ENCODE measurements around the gene ADK. TPM values are rescaled to one million over a fixed set of nuclear protein-coding genes. Genes with fewer than 3 reads are reported as not detected.

ADK gene
- total and polyA plus RNA-seq, 2 donors (not counting 1 experiment from before 2014, with no cell fraction given), result 25.3 to 47.8 TPM

DNA sequence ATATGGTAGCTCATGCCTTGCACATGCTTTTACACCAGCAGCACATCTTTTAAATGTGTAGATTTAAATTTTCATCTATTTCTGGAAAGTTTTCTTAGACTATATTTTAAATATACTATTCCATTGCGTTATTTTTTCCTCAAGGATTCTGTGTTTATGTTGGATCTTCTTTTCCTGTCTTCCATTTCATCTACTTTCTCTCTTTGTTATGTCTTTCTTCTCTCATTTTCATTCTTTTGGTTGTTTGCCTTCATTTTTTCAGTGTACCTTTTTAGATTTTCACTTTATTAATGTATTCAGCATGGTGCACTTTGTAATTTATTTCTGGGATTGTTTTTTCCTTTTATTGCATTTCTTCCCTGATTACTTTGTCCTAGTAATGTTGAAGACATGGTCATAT, 329.8 kb downstream of the ADK start:
- no peaks in the 10 kb centered on the region for H3K4me1 ChIP-seq (ENCODE audit: control insufficient read depth, extremely low read depth, insufficient read depth, low read length)
- DNase-seq (ENCODE audit: low read depth in 2 of 2), result no peak
- H2AFZ ChIP-seq (ENCODE audit: low read length), result no peak overlapping the region
- H3K4me3 ChIP-seq (replicated peaks in 1 of 4; ENCODE audit: control extremely low read depth in 1 of 4, insufficient read depth in 1 of 4, low read depth in 3 of 4, low read length in 4 of 4), result no peak overlapping the region
- H3K9ac ChIP-seq (ENCODE audit: insufficient read depth, low read length), result no peak overlapping the region
- no peaks in the 10 kb centered on the region for H3K9me3 ChIP-seq (ENCODE audit: control insufficient read depth, insufficient read depth, low read depth, low read length)
- no peaks in the 10 kb centered on the region for H3K36me3 ChIP-seq (ENCODE audit: control insufficient read depth, insufficient read depth, low read length)
- no peak overlapping the region for H3K27ac ChIP-seq (ENCODE audit: insufficient read depth, low read length)
- no peaks in the 10 kb centered on the region for H3K79me2 ChIP-seq (ENCODE audit: control insufficient read depth, insufficient read depth, low read length)
- H4K20me1 ChIP-seq (ENCODE audit: control insufficient read depth, extremely low read depth, insufficient read depth, low read length), result no peaks in the 10 kb centered on the region
- no peaks in the 10 kb centered on the region for H3K27me3 ChIP-seq (ENCODE audit: control insufficient read depth, insufficient read depth, low read length)
- no peak for TF ChIP-seq EZH2 (IDR thresholded peaks at IDR 0.05; ENCODE audit: low read length, missing control alignments)
- no peak overlapping the region for H3K4me2 ChIP-seq (ENCODE audit: extremely low read depth, insufficient read depth, low read length)

DNA sequence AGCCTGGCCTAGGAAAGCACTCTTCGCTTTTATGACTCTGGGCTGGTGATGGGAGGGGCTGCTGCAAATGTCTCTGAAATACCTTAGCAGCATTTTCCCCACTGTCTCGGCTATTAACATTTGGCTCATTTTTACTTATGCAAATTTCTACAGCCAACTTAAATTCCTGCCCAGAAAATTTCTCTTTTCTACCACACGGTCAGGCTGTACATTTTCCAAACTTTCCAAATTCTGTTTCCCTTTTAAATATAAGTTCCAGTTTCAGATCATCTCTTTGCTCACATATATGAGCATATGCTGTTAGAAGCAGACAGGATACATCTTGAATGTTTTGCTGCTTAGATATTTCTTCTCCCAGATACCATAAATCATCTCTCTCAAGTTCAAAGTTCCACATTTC, 332.3 kb downstream of the ADK start:
- DNase-seq (ENCODE audit: low read depth in 2 of 2), result no peak
- Histone ChIP-seq H3K4me2 (ENCODE audit: extremely low read depth, insufficient read depth, low read length) (no peak overlapping the region), H3K27ac (ENCODE audit: insufficient read depth, low read length) (no peak overlapping the region), H4K20me1 (ENCODE audit: control insufficient read depth, extremely low read depth, insufficient read depth, low read length) (no peaks in the 10 kb centered on the region), H2AFZ (ENCODE audit: low read length) (no peak overlapping the region), H3K36me3 (ENCODE audit: control insufficient read depth, insufficient read depth, low read length) (no peaks in the 10 kb centered on the region), H3K4me3 (replicated peaks in 1 of 4; ENCODE audit: control extremely low read depth in 1 of 4, insufficient read depth in 1 of 4, low read depth in 3 of 4, low read length in 4 of 4) (no peak overlapping the region), H3K9me3 (ENCODE audit: control insufficient read depth, insufficient read depth, low read depth, low read length) (no peaks in the 10 kb centered on the region), H3K4me1 (ENCODE audit: control insufficient read depth, extremely low read depth, insufficient read depth, low read length) (no peaks in the 10 kb centered on the region), H3K79me2 (ENCODE audit: control insufficient read depth, insufficient read depth, low read length) (no peaks in the 10 kb centered on the region), H3K27me3 (ENCODE audit: control insufficient read depth, insufficient read depth, low read length) (no peaks in the 10 kb centered on the region), H3K9ac (ENCODE audit: insufficient read depth, low read length) (no peak overlapping the region)
- no peak for TF ChIP-seq EZH2 (IDR thresholded peaks at IDR 0.05; ENCODE audit: low read length, missing control alignments)
- TF ChIP-seq, protein P1, sequence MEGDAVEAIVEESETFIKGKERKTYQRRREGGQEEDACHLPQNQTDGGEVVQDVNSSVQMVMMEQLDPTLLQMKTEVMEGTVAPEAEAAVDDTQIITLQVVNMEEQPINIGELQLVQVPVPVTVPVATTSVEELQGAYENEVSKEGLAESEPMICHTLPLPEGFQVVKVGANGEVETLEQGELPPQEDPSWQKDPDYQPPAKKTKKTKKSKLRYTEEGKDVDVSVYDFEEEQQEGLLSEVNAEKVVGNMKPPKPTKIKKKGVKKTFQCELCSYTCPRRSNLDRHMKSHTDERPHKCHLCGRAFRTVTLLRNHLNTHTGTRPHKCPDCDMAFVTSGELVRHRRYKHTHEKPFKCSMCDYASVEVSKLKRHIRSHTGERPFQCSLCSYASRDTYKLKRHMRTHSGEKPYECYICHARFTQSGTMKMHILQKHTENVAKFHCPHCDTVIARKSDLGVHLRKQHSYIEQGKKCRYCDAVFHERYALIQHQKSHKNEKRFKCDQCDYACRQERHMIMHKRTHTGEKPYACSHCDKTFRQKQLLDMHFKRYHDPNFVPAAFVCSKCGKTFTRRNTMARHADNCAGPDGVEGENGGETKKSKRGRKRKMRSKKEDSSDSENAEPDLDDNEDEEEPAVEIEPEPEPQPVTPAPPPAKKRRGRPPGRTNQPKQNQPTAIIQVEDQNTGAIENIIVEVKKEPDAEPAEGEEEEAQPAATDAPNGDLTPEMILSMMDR (conservative IDR thresholded peaks at IDR 0.05 in 1 of 2, IDR thresholded peaks at IDR 0.05 in 1 of 2; ENCODE audit: low read depth in 1 of 2, low read length in 2 of 2), result no peak

DNA sequence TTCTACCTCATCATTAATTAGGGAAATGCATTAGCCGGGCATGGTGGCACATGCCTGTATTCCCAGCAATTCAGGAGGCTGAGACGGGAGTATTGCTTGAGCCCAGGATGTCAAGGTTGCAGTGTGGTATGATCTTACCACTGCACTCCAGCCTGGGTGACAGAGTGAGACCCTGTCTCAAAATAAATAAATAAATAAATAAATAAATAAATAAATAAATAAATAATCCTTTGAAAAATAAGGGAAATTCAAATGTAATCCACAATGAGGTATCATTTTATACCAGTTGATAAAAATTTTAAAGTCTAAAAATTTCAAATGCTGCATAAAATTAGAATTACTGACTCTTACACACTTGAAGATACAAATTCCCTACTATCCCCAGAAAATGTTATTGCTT, 334.3 kb downstream of the ADK start:
- H3K79me2 ChIP-seq (ENCODE audit: control insufficient read depth, insufficient read depth, low read length), result no peaks in the 10 kb centered on the region
- TF ChIP-seq EZH2 (IDR thresholded peaks at IDR 0.05; ENCODE audit: low read length, missing control alignments), result no peak
- TF ChIP-seq, protein P1 (conservative IDR thresholded peaks at IDR 0.05 in 1 of 2, IDR thresholded peaks at IDR 0.05 in 1 of 2; ENCODE audit: low read depth in 1 of 2, low read length in 2 of 2), result no peak
- no peak overlapping the region for H2AFZ ChIP-seq (ENCODE audit: low read length)
- H3K27me3 ChIP-seq (ENCODE audit: control insufficient read depth, insufficient read depth, low read length), result no peaks in the 10 kb centered on the region
- no peaks in the 10 kb centered on the region for H3K36me3 ChIP-seq (ENCODE audit: control insufficient read depth, insufficient read depth, low read length)
- no peaks in the 10 kb centered on the region for H3K9me3 ChIP-seq (ENCODE audit: control insufficient read depth, insufficient read depth, low read depth, low read length)
- H3K4me3 ChIP-seq (replicated peaks in 1 of 4; ENCODE audit: control extremely low read depth in 1 of 4, insufficient read depth in 1 of 4, low read depth in 3 of 4, low read length in 4 of 4), result no peak overlapping the region
- H3K27ac ChIP-seq (ENCODE audit: insufficient read depth, low read length), result no peak overlapping the region
- no peak overlapping the region for H3K4me2 ChIP-seq (ENCODE audit: extremely low read depth, insufficient read depth, low read length)
- no peak for DNase-seq (ENCODE audit: low read depth in 2 of 2)
- H3K4me1 ChIP-seq (ENCODE audit: control insufficient read depth, extremely low read depth, insufficient read depth, low read length), result no peaks in the 10 kb centered on the region
- no peak overlapping the region for H3K9ac ChIP-seq (ENCODE audit: insufficient read depth, low read length)
- no peaks in the 10 kb centered on the region for H4K20me1 ChIP-seq (ENCODE audit: control insufficient read depth, extremely low read depth, insufficient read depth, low read length)

Measured in fibroblast of lung (primary cell).